ENCODE results near the gene TMOD2. TPM values are rescaled to one million over a fixed set of nuclear protein-coding genes. Genes with fewer than 3 reads are reported as not detected.

Gene TMOD2
- total RNA-seq, 2 donors from 2014 or later = 2.4 to 7.2 TPM

DNA sequence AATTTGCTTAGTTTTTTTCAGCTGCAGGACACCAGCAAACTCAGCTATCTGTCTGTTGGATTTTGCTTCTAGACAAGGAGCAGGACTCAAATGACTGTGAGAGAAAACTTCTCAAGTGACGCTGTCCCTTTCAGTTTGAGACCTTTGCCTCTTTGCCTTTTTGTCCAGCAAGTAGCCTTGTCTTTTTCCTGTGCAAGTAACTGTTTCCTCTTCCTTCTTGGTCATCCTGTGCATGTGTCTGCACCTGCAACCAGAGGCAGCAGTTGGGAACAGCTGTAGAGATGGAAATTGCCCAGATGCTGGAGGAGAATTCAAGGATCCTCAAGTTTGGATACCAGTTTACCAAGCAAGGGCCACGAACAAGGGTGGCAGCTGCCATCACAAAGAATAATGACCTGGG is 54.7 kb downstream of the TMOD2 start:
- no peaks in the 10 kb centered on the region for H3K36me3 ChIP-seq
- no peaks in the 10 kb centered on the region for H3K4me1 ChIP-seq
- TF ChIP-seq, protein P1, sequence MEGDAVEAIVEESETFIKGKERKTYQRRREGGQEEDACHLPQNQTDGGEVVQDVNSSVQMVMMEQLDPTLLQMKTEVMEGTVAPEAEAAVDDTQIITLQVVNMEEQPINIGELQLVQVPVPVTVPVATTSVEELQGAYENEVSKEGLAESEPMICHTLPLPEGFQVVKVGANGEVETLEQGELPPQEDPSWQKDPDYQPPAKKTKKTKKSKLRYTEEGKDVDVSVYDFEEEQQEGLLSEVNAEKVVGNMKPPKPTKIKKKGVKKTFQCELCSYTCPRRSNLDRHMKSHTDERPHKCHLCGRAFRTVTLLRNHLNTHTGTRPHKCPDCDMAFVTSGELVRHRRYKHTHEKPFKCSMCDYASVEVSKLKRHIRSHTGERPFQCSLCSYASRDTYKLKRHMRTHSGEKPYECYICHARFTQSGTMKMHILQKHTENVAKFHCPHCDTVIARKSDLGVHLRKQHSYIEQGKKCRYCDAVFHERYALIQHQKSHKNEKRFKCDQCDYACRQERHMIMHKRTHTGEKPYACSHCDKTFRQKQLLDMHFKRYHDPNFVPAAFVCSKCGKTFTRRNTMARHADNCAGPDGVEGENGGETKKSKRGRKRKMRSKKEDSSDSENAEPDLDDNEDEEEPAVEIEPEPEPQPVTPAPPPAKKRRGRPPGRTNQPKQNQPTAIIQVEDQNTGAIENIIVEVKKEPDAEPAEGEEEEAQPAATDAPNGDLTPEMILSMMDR (IDR thresholded peaks at IDR 0.05) = no peak
- no peaks in the 10 kb centered on the region for H3K9me3 ChIP-seq
- H3K27me3 ChIP-seq = no peaks in the 10 kb centered on the region
- no peak for DNase-seq
- H3K4me3 ChIP-seq = no peak overlapping the region
- intact Hi-C loops (cut with DNase I) = no loop called here
- no peak overlapping the region for H3K27ac ChIP-seq
- no peak overlapping the region for H3K9ac ChIP-seq (ENCODE audit: low read depth in 2 of 2, low read length in 2 of 2)

GRCh38 chr15:51809457-51809856 is 58.1 kb downstream of the TMOD2 start:
- Histone ChIP-seq H3K4me1 (no peaks in the 10 kb centered on the region), H3K4me3 (no peak overlapping the region), H3K9me3 (no peaks in the 10 kb centered on the region), H3K27ac (no peak overlapping the region), H3K36me3 (no peaks in the 10 kb centered on the region), H3K27me3 (no peaks in the 10 kb centered on the region), H3K9ac (ENCODE audit: low read depth in 2 of 2, low read length in 2 of 2) (no peak overlapping the region)
- TF ChIP-seq, protein P1 (IDR thresholded peaks at IDR 0.05) = no peak
- intact Hi-C loops (cut with DNase I) = no loop called here
- DNase-seq = no peak

DNA sequence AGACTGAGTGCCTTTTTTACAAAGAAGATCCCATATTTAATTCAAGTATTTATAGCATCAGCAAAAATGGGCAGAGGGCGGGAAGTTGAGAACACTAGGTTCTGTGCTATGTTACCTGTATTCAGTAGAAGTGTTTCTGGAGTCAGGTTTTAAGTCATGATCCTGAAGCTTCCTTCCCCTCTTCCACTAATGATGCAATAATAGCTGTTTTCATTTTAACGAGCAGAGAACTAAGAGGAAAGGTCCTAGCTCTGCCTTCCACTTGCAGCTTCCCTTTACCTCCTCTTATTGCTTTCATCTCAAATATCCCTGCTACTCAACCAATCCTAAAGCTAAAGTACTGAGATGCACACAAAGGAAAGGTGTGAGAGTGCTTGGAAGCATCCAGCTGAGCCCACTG is 61.2 kb downstream of the TMOD2 start:
- Histone ChIP-seq H3K4me3 (no peak overlapping the region), H3K36me3 (no peaks in the 10 kb centered on the region), H3K27me3 (no peaks in the 10 kb centered on the region), H3K4me1 (no peaks in the 10 kb centered on the region), H3K27ac (no peak overlapping the region), H3K9ac (ENCODE audit: low read depth in 2 of 2, low read length in 2 of 2) (no peak overlapping the region), H3K9me3 (no peaks in the 10 kb centered on the region)
- TF ChIP-seq, protein P1 (IDR thresholded peaks at IDR 0.05) = no peak
- intact Hi-C loops (cut with DNase I) = no loop called here
- no peak for DNase-seq

- Histone ChIP-seq H3K9me3 (no peaks in the 10 kb centered on the region), H3K4me1 (no peaks in the 10 kb centered on the region), H3K36me3 (no peaks in the 10 kb centered on the region), H3K4me3 (no peak overlapping the region), H3K27me3 (no peaks in the 10 kb centered on the region), H3K27ac (no peak overlapping the region), H3K9ac (ENCODE audit: low read depth in 2 of 2, low read length in 2 of 2) (no peak overlapping the region)
- intact Hi-C loops (cut with DNase I) = no loop called here
- TF ChIP-seq, protein P1 (IDR thresholded peaks at IDR 0.05) = no peak
- DNase-seq = no peak
Observed at GRCh38 chr15:51814606-51815005, 63.2 kb downstream of the TMOD2 start.

GRCh38 chr15:51816611-51817010 is 65.2 kb downstream of the TMOD2 start:
- no peak for DNase-seq
- Histone ChIP-seq H3K9ac (ENCODE audit: low read depth in 2 of 2, low read length in 2 of 2) (no peak overlapping the region), H3K9me3 (no peaks in the 10 kb centered on the region), H3K36me3 (no peaks in the 10 kb centered on the region), H3K27ac (no peak overlapping the region), H3K4me3 (no peak overlapping the region), H3K4me1 (no peaks in the 10 kb centered on the region), H3K27me3 (no peaks in the 10 kb centered on the region)
- TF ChIP-seq, protein P1 (IDR thresholded peaks at IDR 0.05) = no peak
- intact Hi-C loops (cut with DNase I) = no loop called here

- no peaks in the 10 kb centered on the region for H3K9me3 ChIP-seq
- no peaks in the 10 kb centered on the region for H3K36me3 ChIP-seq
- no peaks in the 10 kb centered on the region for H3K4me1 ChIP-seq
- TF ChIP-seq, protein P1 (IDR thresholded peaks at IDR 0.05) = no peak
- H3K9ac ChIP-seq (ENCODE audit: low read depth in 2 of 2, low read length in 2 of 2) = no peak overlapping the region
- H3K4me3 ChIP-seq = no peak overlapping the region
- no peaks in the 10 kb centered on the region for H3K27me3 ChIP-seq
- no peak for DNase-seq
- H3K27ac ChIP-seq = no peak overlapping the region
- intact Hi-C loops (cut with DNase I) = no loop called here
Observed at GRCh38 chr15:51818150-51818549, 66.8 kb downstream of the TMOD2 start.
